NCI-H128 (cell line): Measurements from ENCODE around the gene STIP1.
A peak's percentile ranks its signal among the peaks of the same experiment; 100 is the strongest.
"Not testable (repeated sequence)": the region's sequence is repeated elsewhere in the genome, so short reads cannot be mapped to it uniquely, and the experiment has no call there.

Source experiments
- DNase-seq: peaks from one replicate; lab custom pipeline; 2025; ENCODE audit not compliant: unreplicated experiment; lab: John Stamatoyannopoulos, UW

STIP1 gene

DNA sequence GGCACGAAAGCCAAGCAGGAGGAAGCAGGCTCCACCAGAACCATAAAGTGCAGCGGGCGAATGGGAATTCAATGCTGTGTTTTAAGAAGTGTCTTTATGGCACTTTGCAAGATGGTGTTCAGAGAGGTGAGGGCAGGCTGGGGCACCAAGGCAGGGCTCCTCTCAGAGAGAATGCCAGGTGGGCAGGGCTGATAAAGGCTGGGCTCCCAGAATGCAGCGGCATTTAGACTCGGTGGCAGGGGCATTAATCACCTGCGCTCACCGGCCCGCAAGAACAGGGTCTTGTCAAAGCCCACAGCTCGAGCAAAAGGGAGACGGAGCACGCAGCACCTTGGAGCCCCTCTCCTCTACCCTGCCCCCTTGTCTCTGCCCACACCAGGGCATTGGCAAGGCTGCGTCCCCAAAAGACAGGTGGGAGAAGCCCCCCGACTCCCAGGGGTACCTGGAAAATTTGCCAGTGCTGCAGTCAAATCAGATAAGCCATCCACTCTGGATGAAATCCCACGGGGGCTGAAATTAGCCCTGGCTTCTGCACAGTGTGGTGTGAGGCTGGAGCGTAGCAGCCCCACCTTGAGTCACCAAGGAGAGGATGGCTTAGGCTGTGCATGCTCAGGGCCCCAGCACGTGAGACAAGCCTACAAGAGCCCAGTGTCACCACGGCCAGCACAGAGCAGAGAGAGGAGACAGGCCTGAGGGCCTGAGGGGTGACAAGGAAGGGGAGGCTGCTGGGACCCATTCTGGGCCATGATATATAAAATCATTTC is 28.2 kb upstream of the STIP1 start:
- DNase-seq, result no peak

DNA sequence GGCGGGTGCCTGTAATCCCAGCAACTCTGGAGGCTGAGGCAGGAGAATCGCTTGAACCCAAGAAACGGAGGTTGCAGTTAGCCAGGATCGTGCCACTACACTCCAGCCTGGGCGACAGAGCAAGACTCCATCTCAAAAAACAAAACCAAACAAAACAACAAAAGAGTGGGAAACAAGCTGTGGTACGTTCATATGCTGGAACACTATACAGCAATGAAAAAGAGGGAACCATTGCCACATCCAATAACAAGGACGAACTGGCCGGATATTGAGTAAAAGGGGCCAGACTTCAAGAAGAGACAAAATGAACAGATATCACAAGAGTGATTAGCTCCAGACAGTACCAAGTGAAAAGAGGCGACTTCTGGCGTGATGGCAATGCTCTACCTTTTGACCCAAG is 24.9 kb upstream of the STIP1 start:
- DNase-seq, result no peak

DNA sequence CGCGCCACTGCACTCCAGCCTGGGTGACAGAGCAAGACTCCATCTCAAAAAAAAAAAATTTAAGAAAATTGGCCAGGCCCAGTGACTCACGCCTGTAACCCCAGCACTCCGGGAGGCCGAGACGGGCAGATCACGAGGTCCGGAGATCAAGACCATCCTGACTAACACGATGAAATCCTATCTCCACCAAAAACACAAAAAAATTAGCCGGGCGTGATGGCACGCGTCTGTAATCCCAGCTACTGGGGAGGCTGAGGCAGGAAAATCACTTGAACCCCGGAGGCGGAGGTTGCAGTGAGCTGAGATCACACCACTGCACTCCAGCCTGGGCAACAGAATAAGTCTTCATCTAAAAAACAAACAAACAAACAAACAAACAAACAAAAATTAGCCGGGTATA is 23.2 kb upstream of the STIP1 start:
- DNase-seq, result not testable (repeated sequence)

DNA sequence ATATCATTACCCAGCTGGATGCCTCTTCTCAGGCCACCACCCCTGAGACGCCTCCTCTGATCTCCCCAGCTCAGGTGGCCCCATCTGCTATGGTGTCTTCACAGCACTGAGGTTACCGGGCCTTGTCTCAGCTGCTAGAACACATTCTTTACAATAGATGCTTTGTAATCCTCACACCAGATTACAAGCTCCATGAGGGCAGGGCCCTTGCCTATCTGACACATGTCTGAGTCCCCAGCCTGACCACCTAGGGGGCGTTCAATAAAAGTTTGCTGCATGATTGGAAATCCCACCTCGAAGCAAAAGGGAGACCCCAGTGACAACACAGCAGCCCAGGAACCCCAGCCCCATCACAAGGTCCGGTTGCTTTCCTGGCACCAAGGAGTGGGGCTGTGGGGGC is 22.0 kb upstream of the STIP1 start:
- DNase-seq, result no peak

DNA sequence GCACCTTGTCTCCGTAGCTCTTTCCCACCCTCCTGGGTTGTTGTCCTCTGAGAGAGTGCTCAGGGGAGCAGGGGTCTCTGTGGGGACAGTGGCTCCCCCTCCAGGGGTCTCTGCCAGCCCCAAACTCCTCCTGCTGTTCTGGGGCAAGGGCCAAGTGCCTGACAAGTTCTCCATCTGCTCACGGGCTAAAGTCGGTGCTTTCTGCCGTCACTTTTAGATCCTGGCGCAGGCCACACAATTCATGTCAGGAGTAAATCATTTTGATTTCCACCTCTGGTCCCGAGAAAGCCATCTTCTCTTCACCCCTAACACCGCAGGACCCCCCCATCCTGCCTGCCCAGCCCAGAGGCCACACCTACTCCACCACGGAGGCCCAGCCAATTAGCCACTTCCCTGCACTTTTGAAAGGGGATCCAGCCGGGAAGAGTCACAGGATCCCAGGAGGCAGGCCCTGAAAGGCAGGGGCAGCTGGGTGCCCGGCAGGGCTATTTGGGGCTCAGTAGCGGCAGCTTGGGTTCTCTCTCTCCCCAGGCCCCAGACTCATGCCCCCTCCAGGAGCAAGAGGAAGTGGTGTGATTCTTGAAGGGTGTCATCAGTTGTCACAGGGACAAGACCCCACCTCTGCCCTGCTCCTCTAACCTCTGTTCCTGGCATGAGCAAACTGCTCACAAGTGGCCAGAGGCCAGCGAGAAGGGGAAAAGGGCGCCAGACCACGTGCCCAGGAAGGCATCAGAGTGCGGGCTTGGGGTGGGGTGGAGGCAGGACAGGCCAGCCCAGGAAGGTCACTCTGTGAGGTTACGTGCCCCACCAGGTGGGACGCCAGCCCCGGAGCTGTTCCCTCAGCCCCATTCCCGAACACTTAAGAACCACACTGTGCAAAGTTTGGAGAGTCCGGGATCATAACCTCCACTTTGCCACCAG is 21.3 kb upstream of the STIP1 start:
- DNase-seq, result no peak

DNA sequence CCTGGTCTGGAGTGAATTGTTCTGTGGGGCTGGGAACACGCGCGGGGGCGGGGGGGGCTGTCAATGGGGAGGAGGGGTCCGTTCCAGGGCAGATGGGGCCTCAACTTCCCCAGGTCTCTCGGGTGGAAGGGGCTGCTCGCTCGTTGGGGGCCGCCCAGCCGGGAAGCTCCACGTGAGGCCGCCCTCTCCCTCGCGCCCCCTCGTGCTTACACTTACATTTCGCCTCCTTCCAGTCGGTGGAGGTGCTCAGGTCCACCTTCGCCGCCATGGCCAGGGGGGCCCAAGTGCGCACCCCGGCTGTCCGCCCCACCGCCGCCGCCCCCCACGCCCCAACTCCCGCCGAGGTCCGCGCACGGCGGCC is 20.5 kb upstream of the STIP1 start:
- no peak for DNase-seq

DNA sequence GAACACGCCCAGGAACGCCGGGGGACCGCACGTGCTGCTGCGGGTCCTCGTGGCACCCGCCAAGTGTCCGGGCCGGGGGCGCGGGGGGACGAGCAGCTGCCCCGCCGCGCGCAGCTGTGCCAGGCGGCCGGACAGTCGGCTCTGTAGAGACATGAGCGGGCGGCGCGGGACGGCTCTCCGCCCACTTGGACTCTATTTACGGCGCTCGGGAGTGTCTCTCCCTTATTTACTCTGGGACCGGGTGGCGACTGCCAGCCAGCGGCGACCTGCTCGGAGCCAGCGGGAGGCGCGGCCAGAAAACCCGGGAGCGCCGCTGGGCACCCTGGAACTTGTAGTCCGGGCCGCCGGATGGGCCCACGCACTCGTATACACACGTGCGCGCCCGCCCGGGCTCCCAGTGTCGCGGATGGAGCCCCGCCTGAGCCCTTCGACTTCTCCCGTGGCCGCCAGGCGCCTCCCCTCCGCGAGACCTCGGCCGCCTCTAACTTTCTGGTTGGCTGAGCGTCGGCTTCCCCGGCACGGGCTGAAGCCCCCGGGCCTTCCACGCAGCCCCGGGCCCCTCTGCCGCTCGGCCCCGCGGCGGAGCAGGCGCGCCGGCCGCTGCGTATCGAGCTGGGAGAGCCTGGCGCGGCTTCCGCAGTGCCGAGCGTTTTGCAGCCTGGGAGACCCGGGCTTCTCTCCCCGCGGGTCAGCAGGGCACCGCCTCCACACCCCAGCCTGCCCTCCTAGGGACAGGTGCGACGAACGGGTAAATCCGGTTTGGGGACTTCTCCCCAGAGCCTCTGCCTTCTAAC is 19.9 kb upstream of the STIP1 start, which contains the start of gene MACROD1:
Gene MACROD1 (minus strand): TSS at position 272 of the 794 bp plus-strand sequence. CDS start 119 bp downstream, at position 153.
- peak; percentile 54 for DNase-seq

DNA sequence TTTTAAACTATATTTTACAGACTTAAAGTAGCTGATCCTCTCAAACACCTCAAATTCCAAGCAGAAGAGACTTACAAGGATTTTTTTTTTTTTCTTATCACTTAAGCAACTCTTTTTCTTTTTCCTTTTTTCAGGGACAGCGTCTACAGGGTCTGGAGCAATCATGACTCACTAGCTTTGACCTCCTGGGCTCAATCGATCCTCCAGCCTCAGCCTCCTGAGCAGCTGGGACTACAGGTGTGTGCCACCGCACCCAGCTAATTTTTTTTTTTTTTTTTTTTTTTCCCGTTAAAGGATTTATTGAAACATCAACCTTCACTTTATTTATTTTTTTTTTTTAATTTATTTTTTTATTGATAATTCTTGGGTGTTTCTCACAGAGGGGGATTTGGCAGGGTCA is 15.6 kb upstream of the STIP1 start:
- DNase-seq, result no peak

DNA sequence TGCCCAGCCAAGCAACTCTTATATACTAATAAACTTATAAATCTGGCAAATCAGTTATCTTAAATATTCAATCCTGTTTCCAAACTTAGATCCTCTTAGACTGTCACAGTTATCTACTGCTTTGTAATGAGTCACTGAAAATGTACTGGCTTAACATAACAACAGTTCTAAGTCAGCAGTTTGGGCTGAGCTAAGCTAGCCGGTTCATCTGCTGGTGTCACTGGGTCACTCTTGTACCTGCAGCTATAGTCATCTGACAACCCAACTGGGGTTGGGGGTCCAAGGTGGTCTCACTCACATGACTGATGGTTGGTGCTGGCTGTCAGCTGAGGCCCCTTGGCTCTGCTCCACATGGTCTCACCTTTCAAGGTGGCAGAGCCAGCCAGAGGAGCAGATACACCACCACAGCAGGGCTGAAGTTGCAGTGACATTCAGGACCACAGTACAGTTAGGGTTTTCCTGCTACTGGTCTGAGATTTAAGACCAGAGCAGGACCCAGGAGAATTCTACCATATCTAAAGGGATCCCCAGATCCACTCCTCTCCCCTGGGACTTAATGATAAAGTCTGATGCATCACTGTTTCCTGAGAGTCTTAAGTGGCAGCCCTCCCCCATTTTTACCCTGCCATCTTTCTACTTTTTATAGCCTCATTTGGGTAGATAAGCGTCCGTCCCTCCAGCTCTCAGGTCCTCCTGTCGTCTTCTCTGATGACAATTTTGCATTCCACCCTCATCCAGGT is 12.2 kb upstream of the STIP1 start:
- DNase-seq, result no peak

DNA sequence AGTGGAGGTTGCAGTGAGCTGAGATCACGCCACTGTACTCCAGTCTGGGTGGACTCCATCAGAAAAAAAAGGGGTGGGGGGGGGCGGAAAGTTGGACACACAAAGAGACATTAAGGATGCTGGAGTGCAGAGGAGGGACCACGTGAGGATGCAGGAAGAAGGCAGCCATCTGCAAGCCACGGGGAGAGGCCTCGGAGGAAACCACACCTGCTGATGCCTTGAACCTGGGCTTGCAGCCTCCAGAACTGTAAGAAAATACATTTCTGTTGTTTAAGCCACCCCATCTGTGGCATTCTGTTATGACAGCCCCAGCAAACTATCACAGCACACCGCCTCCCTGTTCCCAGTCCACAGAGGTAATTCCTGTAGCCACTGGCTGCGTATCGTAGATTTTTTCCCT is 9.2 kb upstream of the STIP1 start:
- no peak for DNase-seq

DNA sequence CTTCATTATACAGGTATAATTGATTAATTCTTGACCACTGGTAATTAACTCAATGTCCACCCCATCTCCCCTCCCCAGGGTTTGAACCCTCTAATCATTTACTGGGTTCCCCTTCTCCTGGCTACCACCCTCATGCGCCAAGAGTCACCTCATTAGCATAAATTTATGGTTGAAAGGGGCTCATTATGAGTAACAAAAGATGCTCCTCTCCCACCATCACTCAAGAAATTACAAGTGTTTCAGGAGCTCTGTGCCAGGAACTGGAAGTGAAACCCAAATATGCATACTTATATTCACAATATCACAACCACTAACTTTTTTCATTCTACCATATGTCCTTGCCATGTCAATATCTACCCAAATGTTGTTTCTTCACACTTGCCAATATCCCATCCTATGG is 7.8 kb upstream of the STIP1 start:
- no peak for DNase-seq

DNA sequence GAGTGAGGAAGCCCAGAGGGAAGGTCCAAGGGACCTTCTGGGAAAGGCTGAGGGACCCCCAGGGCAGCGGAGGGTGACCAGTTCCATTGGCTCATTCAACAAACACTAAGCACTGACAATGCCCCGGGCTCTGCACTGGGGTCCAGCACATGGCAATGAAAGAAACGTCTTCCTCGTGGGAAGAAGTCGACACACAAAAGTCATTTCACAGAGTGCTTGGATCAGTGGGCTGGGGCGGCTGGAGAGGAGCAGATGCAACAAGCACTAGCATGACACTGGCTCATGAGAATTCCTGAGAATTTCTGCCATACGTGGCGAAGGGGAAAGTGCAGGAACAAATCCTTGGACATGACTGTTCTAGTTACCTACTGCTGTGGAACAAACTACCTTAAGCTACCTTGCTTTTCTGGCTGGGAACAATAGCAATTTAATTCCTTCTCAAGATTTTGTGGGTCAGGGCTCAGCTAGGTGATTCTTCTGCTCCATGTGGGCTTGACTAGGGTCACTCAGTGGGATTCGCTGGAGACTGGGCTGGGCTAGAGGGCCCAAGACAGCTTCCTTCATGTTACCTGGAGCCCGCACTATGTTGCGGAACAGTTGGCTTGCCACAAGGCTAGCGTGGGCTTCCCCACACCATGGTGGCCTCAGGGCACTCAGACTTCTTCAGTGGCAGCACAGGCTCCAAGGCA is 6.9 kb upstream of the STIP1 start:
- no peak for DNase-seq

DNA sequence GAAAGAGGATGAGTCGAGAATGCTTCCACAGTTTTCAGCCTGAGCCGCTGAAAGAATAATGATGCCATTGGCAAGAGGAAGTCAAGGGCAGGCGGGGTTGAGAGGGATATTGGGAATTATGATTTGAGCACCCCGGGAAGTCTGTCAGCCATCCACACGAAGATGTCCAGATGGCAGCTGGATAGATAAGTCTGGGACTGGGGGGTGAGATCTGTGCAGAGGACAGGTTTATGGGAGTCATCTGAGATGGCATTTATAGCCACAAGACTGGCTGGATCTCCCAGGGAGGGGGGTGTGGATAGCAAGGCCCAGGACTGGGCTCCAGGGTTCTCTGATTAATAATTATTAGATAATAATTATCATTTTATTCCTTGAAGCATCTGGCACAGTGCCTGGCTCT is 5.1 kb upstream of the STIP1 start:
- no peak for DNase-seq

DNA sequence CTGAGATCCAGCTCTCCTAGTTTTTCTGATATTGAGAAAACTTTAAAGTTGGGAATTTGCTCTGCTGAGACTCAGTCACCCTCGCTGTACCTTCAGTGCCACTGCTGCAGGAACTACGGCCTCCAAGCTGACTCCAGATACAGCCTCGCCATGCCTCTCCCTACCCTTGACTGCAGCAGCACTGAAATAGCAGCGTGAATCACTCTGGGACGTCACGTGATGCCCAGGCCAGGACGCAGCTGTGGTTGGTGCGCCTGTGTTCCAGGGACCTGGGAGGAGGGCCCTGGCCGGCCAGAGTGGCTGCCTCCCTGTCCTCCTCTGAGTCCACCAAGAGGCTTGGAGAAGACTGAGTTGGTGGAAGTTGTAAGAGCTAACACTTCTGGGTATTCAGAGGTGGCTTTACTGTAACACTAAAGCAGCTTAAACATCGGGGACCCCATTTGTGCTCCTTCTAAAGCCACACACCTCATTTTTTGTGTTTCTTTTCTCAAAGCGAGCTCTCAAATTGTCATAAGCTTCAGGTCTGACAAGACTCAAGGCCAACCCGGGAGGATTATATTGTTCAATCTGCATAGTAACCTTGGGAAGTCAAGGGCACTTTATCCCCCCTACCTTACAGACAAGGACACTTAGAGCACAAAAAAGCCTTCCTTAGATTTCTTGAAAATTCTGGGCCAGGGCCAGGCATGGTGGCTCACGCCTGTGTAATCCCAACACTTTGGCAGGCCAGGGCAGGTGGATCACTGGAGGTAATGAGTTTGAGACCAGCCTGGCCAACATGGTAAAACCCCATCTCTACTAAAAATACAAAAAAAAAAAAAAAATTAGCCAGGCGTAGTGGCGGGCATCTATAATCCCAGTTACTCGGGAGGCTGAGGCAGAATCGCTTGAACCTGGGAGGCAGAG is 4.2 kb upstream of the STIP1 start:
- DNase-seq, result no peak

DNA sequence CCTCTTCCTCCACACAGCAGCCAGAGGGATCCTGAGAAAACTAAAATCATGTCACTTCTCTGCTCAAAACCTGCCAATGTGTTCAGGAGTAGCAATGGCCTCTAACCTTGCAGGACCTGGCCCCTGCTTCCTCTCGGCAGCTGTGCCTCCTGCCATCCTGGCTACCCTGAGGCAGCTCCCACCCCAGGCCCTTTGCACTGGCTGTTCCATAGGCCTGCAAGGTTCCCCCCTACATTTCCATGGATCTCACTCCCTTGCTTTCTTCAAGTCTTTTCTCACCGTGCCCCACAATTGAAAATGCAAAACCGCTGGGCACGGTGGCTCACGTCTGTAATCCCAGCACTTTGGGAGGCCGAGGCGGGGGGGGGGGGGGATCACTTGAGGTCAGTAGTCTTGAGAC is 2.1 kb upstream of the STIP1 start:
- DNase-seq, result no peak

DNA sequence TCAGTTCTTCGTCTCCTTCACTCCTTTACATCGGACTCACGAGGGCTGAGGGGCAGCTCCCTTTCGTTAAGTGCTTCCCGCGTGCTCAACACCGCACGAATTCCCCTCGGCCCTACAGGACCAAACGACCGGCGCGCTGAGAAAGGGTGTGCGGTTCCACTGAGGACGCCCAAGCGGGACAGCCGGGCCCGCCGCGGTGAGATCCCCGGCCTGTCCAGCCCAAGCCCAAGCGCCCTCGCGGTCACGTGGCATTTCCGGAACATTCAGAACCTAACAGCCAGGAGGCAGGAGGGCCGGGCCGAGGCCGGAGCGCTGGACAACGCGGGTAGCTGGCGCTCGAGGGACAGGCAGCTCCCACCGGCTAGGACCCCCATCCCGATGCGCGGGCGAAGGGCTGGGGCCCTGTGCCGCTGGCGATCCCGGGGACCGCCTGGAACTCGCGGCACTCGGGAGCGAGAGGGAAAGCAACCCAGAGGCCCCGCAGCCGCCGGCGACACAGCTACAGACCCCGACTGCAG is 737 bp upstream of the STIP1 start:
- DNase-seq, result no peak

DNA sequence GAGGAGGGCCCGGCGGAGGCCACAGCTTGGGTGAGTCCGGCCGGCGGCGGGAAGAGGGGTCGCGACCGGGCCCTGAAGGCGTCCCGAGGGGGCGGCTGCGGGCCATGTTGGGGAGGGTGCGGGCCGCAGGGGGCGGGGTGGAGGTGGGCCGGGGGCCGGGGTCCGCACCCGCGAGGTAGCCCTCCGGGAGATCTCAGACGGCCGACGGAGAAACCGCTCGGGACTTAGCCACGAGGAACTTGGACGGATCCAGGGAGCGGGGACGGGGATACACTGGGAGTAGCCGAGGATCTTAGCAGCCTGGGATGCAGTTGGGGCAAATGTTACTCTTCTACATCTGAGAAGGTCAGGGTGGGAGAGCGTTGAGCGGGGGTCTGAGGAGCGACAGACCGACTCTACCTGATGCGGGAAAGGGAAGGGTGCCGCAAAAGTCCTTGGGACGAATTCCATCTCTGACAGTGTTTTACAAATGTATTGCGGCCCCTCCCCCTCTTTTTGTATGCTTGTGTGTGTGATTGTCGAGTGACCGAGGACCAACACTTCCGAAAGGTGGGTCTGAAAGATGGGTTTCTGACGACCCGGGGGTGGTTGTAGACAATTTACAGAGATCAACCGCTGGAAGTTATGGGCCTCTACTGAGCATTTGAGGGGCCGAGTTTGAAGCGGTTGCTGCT is 658 bp downstream of the STIP1 start:
- no peak for DNase-seq

DNA sequence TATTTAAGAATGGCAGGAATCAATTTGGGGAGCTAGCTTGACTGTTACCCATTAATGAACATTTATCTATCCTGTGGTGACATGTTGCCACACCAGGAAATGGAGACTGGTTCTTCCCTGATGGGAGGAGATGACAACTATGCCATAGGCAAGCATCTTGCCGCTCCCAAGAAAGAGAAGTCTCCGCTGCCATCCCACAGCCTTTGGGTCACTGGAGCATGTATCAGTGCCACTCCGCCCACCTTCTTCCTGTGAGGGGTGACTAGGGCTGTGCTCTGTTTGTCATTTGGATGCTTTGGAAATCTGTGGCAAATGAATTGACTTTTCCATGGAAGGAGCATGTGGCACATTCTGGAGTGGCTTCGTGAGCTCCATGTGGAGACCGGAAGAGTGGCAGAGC is 6.5 kb downstream of the STIP1 start:
- DNase-seq, result no peak
